GM12875 (cell line): ENCODE data around the gene KIF1A.
"Not testable (repeated sequence)": the region's sequence is repeated elsewhere in the genome, so short reads cannot be mapped to it uniquely, and the experiment has no call there.

Experiments used
- H3K4me3 ChIP-seq: one replicate; pipeline ENCODE4 v1.5.1; 2011; ENCODE audit warnings: low read depth, low read length, control low read depth
- CTCF ChIP-seq: IDR thresholded peaks from 2 replicates; pipeline ENCODE4 v1.5.1; 2011; ENCODE audit warnings: low read depth, mild to moderate bottlenecking, control low read depth, inconsistent platforms, low read length, moderate library complexity, borderline replicate concordance; ENCODE audit not compliant: insufficient read depth

Gene KIF1A

GRCh38 chr2:240675345-240675744 lies 144.7 kb downstream of the KIF1A start:
- not testable (repeated sequence) for H3K4me3 ChIP-seq

GRCh38 chr2:240674461-240675184 lies 145.4 kb downstream of the KIF1A start:
- not testable (repeated sequence) for H3K4me3 ChIP-seq

- H3K4me3 ChIP-seq = no peak overlapping the region
- no peak for TF ChIP-seq CTCF
Observed at GRCh38 chr2:240672701-240673190, 147.3 kb downstream of the KIF1A start.

- no peak overlapping the region for H3K4me3 ChIP-seq
- no peak for TF ChIP-seq CTCF
Observed at GRCh38 chr2:240672076-240672700, 147.8 kb downstream of the KIF1A start.

- no peak overlapping the region for H3K4me3 ChIP-seq
- TF ChIP-seq CTCF = no peak
Observed at GRCh38 chr2:240670950-240671349, 149.1 kb downstream of the KIF1A start.

GRCh38 chr2:240670402-240670801 lies 149.6 kb downstream of the KIF1A start:
- no peak for TF ChIP-seq CTCF
- H3K4me3 ChIP-seq = no peak overlapping the region

GRCh38 chr2:240664622-240665021 lies 155.4 kb downstream of the KIF1A start:
- TF ChIP-seq CTCF = no peak
- no peak overlapping the region for H3K4me3 ChIP-seq
